Testis (tissue), 3 donors: ENCODE results near the gene FAM117B. TPM values are rescaled to one million over a fixed set of nuclear protein-coding genes. Genes with fewer than 3 reads are reported as not detected.
A peak's percentile ranks its signal among the peaks of the same experiment; 100 is the strongest.

Source experiments
- DNase-seq: peaks from one replicate; pipeline ENCODE4 v3.0.0-alpha.2; 2019
- H3K27ac ChIP-seq, 2 donors: fragments of 200-600 bp; sonication (generic); one replicate each; pipeline ENCODE4 v1.5.1; 2019
- H3K27me3 ChIP-seq: fragments of 200-600 bp; sonication (generic); one replicate; pipeline ENCODE4 v1.5.1; 2019
- H3K36me3 ChIP-seq: fragments of 200-600 bp; sonication (generic); one replicate; pipeline ENCODE4 v1.5.1; 2017; ENCODE audit warnings: low read depth; ENCODE audit errors: missing control alignments
- H3K4me1 ChIP-seq: fragments of 200-600 bp; sonication (generic); one replicate; pipeline ENCODE4 v1.5.1; 2019
- H3K4me3 ChIP-seq, 2 donors: fragments of 200-600 bp; sonication (generic); one replicate each; pipeline ENCODE4 v1.5.1; 2017 to 2019
- H3K9me3 ChIP-seq: fragments of 200-600 bp; sonication (generic); one replicate; pipeline ENCODE4 v1.5.1; 2017
- POLR2A ChIP-seq: fragments of 450-650 bp; IDR thresholded peaks from one replicate; pipeline ENCODE4 v1.6.1; 2017; ENCODE audit warnings: antibody characterized with exemption, mild to moderate bottlenecking, moderate library complexity
- WGBS, 2 donors: methylation state at CpG; one replicate each; pipeline ENCODE4 v1.1.5; 2018; 5-methylcytosine and 5-hydroxymethylcytosine counted together
- intact Hi-C: fragments of 100-400 bp; cut with DNase I; formaldehyde crosslinking; loops from one replicate; pipeline ENCODE4 v1.15.1; 2023; ENCODE audit warnings: low total_unique reads
- polyA plus RNA-seq: library from polyadenylated mRNA; stranded (reverse); fragments of 350-450 nt; fragmentation: Illumina TruSeq; extraction: RNeasy Lipid Tissue Mini Kit (QIAGEN cat#74804); gene quantifications from one replicate; pipeline ENCODE4 v1.2.3, GENCODE V29; 2014; ENCODE audit warnings: low read depth, low replicate concordance; ENCODE audit not compliant: insufficient read depth
- total RNA-seq, 2 donors: library from RNA; depleted of rRNA; stranded (reverse); fragments of >200 nt; gene quantifications; one replicate each; pipeline ENCODE4 v1.2.3, GENCODE V29; 2016
- TF ChIP-seq, protein P1 (sequence below), 3 experiments: fragments of 450-650 bp in 2 of 3; fragments of 200-600 bp in 1 of 3; sonication (generic) in 1 of 3; IDR thresholded peaks; one replicate each; pipeline ENCODE4 v1.5.1; 2016 to 2019; ENCODE audit warnings: antibody characterized with exemption in 3 of 3, mild to moderate bottlenecking in 2 of 3, moderate library complexity in 1 of 3

Gene FAM117B
- total and polyA plus RNA-seq, 3 donors from 2014 or later, result 9.8 to 34.7 (median 28.0) TPM

DNA sequence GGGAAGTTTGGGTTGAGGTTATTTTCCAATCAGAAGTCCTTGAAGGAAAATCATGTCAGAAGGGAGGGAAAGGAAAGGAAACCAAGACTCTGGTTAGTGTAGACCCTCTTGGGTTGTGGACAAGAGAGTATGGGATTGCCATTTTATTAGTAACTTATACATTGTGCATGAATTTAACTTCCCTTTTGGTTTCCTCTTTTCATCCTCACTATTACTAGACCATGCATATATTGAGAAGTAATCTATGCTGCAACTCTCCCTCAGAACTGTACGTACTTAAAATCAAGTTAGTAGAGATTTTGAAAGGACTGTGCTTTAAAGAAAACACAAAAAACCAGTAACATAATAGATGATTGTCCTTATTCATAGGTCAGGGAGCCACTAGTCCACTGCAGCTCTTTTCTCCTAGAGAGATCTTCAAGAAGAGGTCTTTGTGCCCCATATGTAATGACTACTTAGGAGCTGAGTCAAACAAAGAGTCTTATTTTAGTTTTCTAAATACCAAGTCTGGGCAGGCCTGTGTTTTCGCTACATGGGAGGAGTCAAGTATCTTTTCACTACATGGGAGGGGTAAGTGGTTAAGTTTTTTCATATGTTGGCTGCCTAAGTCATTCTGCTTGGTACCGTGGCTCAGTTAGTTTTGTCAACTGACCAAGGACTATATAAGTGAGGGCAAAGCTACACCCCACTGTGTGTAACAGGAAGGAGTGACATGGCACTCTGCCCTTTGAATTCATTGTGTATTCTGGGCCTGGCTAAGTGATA lies 25.2 kb upstream of the FAM117B start:
- TF ChIP-seq, protein P1, sequence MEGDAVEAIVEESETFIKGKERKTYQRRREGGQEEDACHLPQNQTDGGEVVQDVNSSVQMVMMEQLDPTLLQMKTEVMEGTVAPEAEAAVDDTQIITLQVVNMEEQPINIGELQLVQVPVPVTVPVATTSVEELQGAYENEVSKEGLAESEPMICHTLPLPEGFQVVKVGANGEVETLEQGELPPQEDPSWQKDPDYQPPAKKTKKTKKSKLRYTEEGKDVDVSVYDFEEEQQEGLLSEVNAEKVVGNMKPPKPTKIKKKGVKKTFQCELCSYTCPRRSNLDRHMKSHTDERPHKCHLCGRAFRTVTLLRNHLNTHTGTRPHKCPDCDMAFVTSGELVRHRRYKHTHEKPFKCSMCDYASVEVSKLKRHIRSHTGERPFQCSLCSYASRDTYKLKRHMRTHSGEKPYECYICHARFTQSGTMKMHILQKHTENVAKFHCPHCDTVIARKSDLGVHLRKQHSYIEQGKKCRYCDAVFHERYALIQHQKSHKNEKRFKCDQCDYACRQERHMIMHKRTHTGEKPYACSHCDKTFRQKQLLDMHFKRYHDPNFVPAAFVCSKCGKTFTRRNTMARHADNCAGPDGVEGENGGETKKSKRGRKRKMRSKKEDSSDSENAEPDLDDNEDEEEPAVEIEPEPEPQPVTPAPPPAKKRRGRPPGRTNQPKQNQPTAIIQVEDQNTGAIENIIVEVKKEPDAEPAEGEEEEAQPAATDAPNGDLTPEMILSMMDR (IDR thresholded peaks at IDR 0.05), result no peak
- no peak for TF ChIP-seq POLR2A
- intact Hi-C loops, result no loop called here
- 54 to 59% methylated on average over 3 of the region's 3 CpGs for WGBS, 2 donors
- Histone ChIP-seq H3K27ac (peak overlapping the region in 1 of 2 donors; percentile 53), H3K27me3 (no peaks in the 10 kb centered on the region), H3K36me3 (no peaks in the 10 kb centered on the region), H3K4me3 (no peak overlapping the region), H3K4me1 (peaks cover 15% of the 10 kb centered on the region), H3K9me3 (no peaks in the 10 kb centered on the region)
- no peak for DNase-seq

DNA sequence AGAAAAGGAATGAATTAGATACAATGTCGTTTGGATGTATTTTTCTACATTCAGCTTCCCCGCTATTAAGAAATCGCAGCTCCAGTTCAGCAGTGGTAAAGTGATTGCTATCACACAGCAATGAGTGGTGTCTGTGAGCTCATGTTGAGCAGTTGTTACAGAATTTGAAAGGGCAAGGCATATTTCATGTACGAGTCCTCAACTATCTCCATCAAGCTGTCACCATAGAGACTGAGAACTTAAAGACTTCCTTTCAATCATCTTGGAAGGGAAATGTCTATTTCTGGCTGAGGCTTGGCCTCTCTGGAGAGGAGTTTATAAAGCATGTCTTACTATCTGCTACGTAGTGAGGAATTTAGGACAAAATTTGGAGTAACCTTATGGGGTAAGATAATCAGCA lies 24.4 kb upstream of the FAM117B start:
- DNase-seq, result no peak
- Histone ChIP-seq H3K4me1 (peaks cover 15% of the 10 kb centered on the region), H3K27ac (peak overlapping the region in 1 of 2 donors; percentile 21), H3K36me3 (no peaks in the 10 kb centered on the region), H3K4me3 (no peak overlapping the region), H3K27me3 (no peaks in the 10 kb centered on the region), H3K9me3 (no peaks in the 10 kb centered on the region)
- no peak for TF ChIP-seq POLR2A
- TF ChIP-seq, protein P1 (IDR thresholded peaks at IDR 0.05), result no peak
- intact Hi-C loops, result no loop called here
- 87% methylated on average over 5 of the region's 5 CpGs for WGBS, 2 donors

DNA sequence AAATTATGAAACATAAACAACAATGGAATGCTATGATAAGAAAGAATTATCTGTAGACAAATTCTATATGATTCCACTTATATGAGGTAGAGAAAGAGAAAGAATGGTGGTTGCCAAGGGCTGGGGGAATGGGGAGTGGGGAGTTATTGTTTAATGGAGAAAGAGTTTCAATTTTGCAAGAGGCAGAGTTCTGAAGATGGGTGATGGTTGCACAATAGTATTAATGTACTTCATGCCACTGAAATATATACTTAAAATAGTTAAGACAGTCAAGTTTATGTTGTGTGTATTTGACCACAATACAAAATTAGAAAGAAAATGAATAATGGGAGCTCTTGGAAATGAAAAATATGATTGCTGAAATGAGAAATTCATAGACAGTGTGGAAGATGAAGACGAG lies 22.6 kb upstream of the FAM117B start:
- 94 to 100% methylated on average over 1 of the region's 1 CpG for WGBS, 2 donors
- intact Hi-C loops, result no loop called here
- no peak overlapping the region for H3K27ac ChIP-seq
- H3K4me3 ChIP-seq, result no peak overlapping the region
- H3K4me1 ChIP-seq, result peaks cover 15% of the 10 kb centered on the region
- H3K9me3 ChIP-seq, result no peaks in the 10 kb centered on the region
- TF ChIP-seq, protein P1 (IDR thresholded peaks at IDR 0.05), result no peak
- TF ChIP-seq POLR2A, result no peak
- no peaks in the 10 kb centered on the region for H3K27me3 ChIP-seq
- no peak for DNase-seq
- H3K36me3 ChIP-seq, result no peaks in the 10 kb centered on the region

DNA sequence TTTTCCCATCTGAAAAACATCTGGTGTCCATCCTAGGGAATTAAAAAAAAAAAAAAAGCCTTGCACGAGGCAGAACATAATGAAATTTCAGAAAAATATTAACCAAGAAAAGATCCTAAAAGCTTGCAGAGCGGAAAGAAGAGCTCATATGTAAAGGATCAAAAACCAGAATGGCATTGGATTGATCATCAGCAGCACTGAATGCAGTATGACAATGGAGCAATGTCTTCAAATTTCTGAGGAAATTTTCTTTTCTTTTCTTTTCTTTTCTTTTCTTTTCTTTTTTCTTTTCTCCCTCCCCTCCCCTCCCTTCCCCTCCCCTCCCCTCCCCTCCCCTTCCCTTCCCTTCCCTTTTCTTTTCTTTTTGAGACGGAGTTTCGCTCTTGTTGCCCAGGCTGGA lies 21.3 kb upstream of the FAM117B start:
- Histone ChIP-seq H3K27me3 (no peaks in the 10 kb centered on the region), H3K4me3 (no peak overlapping the region), H3K4me1 (peaks cover 15% of the 10 kb centered on the region), H3K27ac (no peak overlapping the region), H3K36me3 (no peaks in the 10 kb centered on the region), H3K9me3 (no peaks in the 10 kb centered on the region)
- intact Hi-C loops, result no loop called here
- 55 to 62% methylated on average over 4 of the region's 4 CpGs for WGBS, 2 donors
- no peak for TF ChIP-seq POLR2A
- TF ChIP-seq, protein P1 (IDR thresholded peaks at IDR 0.05), result no peak
- DNase-seq, result no peak

DNA sequence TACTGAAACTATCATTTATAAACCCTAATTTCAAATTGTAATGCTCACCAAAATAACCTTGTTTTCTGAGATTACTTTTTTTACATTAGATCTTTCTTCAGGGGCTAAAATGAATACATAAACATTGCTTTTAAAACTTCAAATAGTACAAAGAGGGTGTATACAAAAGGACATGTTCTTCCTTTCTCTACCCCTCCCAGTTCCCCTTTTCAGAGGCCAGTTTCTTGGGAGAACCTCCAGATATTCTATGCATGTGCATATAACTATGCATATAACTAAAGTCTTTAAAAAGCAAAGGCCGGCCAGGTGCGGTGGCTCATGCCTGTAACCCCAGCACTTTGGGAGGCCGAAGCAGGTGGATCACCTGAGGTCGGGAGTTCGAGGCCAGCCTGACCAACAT lies 10.6 kb upstream of the FAM117B start:
- Histone ChIP-seq H3K36me3 (no peaks in the 10 kb centered on the region), H3K4me1 (no peaks in the 10 kb centered on the region), H3K4me3 (no peak overlapping the region), H3K27me3 (no peaks in the 10 kb centered on the region), H3K9me3 (no peaks in the 10 kb centered on the region), H3K27ac (no peak overlapping the region)
- WGBS, 2 donors, result 84 to 91% methylated on average over 5 of the region's 5 CpGs
- TF ChIP-seq POLR2A, result no peak
- TF ChIP-seq, protein P1 (IDR thresholded peaks at IDR 0.05), result no peak
- intact Hi-C loops, result no loop called here
- DNase-seq, result no peak
